CD4-positive, CD25-positive, alpha-beta regulatory T cell (primary cell): ENCODE data around the gene SKOR1. TPM values are rescaled to one million over a fixed set of nuclear protein-coding genes. Genes with fewer than 3 reads are reported as not detected.

Experiments
- ATAC-seq, 2 donors: fragments of 150-1000 bp; cut with Tn5 transposase; one replicate each; pipeline ENCODE4 v1.10.0; 2021; ENCODE audit warnings: low read depth in 2 of 2, moderate number of reproducible peaks in 2 of 2, moderate library complexity in 1 of 2
- DNase-seq, 3 donors: peaks; one replicate each; pipeline versions ENCODE4 v3.0.0 to v3.0.0-alpha.2; 2012 to 2022; ENCODE audit warnings: mixed read lengths in 1 of 3
- H3K27ac ChIP-seq: one replicate; pipeline ENCODE4 v1.7.0; 2013; ENCODE audit warnings: mild to moderate bottlenecking, low read length; ENCODE audit not compliant: insufficient read depth, poor library complexity, severe bottlenecking
- H3K27me3 ChIP-seq: one replicate; pipeline ENCODE4 v1.7.0; 2013; ENCODE audit warnings: low read length; ENCODE audit not compliant: control insufficient read depth, insufficient read depth
- H3K36me3 ChIP-seq: one replicate; pipeline ENCODE4 v1.7.0; 2013; ENCODE audit warnings: mild to moderate bottlenecking, low read length, moderate library complexity; ENCODE audit not compliant: control insufficient read depth, insufficient read depth
- H3K4me1 ChIP-seq: 2 replicates; pipeline ENCODE4 v1.7.0; 2013; ENCODE audit warnings: mild to moderate bottlenecking, low read length; ENCODE audit not compliant: insufficient read depth, control insufficient read depth, poor library complexity, severe bottlenecking
- H3K4me3 ChIP-seq: one replicate; pipeline ENCODE4 v1.7.0; 2013; ENCODE audit warnings: low read depth, mild to moderate bottlenecking, low read length, moderate library complexity
- H3K9me3 ChIP-seq, 2 experiments: 1 replicate in 1 of 2; 2 replicates in 1 of 2; pipeline ENCODE4 v1.7.0; 2013; ENCODE audit warnings: low read length in 2 of 2, mild to moderate bottlenecking in 1 of 2, moderate library complexity in 1 of 2; ENCODE audit not compliant: control insufficient read depth in 2 of 2
- H3K27ac Mint-ChIP-seq, 3 donors: one replicate each; pipeline ENCODE4 v1.8.0; 2020 to 2022; ENCODE audit warnings: mild to moderate bottlenecking in 3 of 3, mixed read lengths in 3 of 3, moderate library complexity in 2 of 3
- H3K27me3 Mint-ChIP-seq: one replicate; pipeline ENCODE4 v1.8.0; 2022; ENCODE audit warnings: mild to moderate bottlenecking, mixed read lengths
- H3K36me3 Mint-ChIP-seq: one replicate; pipeline ENCODE4 v1.8.0; 2020; ENCODE audit warnings: mixed read lengths
- H3K4me1 Mint-ChIP-seq, 4 donors: one replicate each; pipeline ENCODE4 v1.8.0; 2020 to 2022; ENCODE audit warnings: mixed read lengths in 4 of 4, mild to moderate bottlenecking in 1 of 4
- H3K4me3 Mint-ChIP-seq, 4 donors: one replicate each; pipeline ENCODE4 v1.8.0; 2020 to 2022; ENCODE audit warnings: mild to moderate bottlenecking in 4 of 4, mixed read lengths in 4 of 4, moderate library complexity in 3 of 4
- H3K9me3 Mint-ChIP-seq, 7 donors: one replicate each; pipeline ENCODE4 v1.8.0; 2020 to 2022; ENCODE audit warnings: mixed read lengths in 7 of 7, mild to moderate bottlenecking in 3 of 7, moderate library complexity in 2 of 7
- polyA plus RNA-seq, 4 donors: library from polyadenylated mRNA; unstranded; fragments of 300-500 nt; fragmentation: Illumina TruSeq; gene quantifications; one replicate each; pipeline ENCODE4 v1.2.3, GENCODE V29; 2021
- total RNA-seq: library from RNA; stranded (reverse); gene quantifications from one replicate; pipeline ENCODE4 v1.2.3, GENCODE V29; 2022

SKOR1 gene
- total and polyA plus RNA-seq, 5 donors from 2014 or later: 2.5 TPM; not detected in 4

GRCh38 chr15:67828278-67828968 lies 3.1 kb downstream of the SKOR1 start:
- H3K27me3 Mint-ChIP-seq: peaks cover 79% of the 10 kb centered on the region
- H3K4me3 ChIP-seq: no peak overlapping the region
- H3K27ac Mint-ChIP-seq: peak overlapping the region in 1 of 3 donors; percentile 92
- H3K27ac ChIP-seq: no peak overlapping the region
- ATAC-seq: no peak
- no peaks in the 10 kb centered on the region for H3K36me3 Mint-ChIP-seq
- peaks cover 31% of the 10 kb centered on the region for H3K27me3 ChIP-seq
- H3K36me3 ChIP-seq: no peaks in the 10 kb centered on the region
- H3K4me1 ChIP-seq: peaks cover 62% of the 10 kb centered on the region
- H3K9me3 Mint-ChIP-seq: peaks cover 0 to 9% (median 0%) of the 10 kb centered on the region in 7 donors
- peak overlapping the region in 3 of 4 donors; percentile 41 to 77 (median 68) for H3K4me3 Mint-ChIP-seq
- no peak for DNase-seq
- H3K9me3 ChIP-seq: no peaks in the 10 kb centered on the region
- peaks cover 0 to 52% (median 24%) of the 10 kb centered on the region in 4 donors for H3K4me1 Mint-ChIP-seq

GRCh38 chr15:67828969-67829646 lies 3.8 kb downstream of the SKOR1 start:
- Histone ChIP-seq H3K4me1 (peaks cover 64% of the 10 kb centered on the region), H3K36me3 (no peaks in the 10 kb centered on the region), H3K9me3 (no peaks in the 10 kb centered on the region), H3K4me3 (no peak overlapping the region), H3K27ac (no peak overlapping the region), H3K27me3 (peaks cover 33% of the 10 kb centered on the region)
- Mint-ChIP-seq H3K27ac (peak overlapping the region in 1 of 3 donors; percentile 71), H3K4me3 (peak overlapping the region; percentile 32 to 77 (median 66)), H3K4me1 (peaks cover 3 to 52% (median 21%) of the 10 kb centered on the region in 4 donors), H3K36me3 (no peaks in the 10 kb centered on the region), H3K27me3 (peaks cover 79% of the 10 kb centered on the region), H3K9me3 (peaks cover 0 to 7% (median 0%) of the 10 kb centered on the region in 7 donors)
- ATAC-seq (no peak), DNase-seq (peak in 1 of 3 donors; percentile 9)

- Mint-ChIP-seq H3K36me3 (no peaks in the 10 kb centered on the region), H3K27ac (no peak overlapping the region), H3K4me1 (peaks cover 6 to 51% (median 20%) of the 10 kb centered on the region in 4 donors), H3K9me3 (peaks cover 0 to 7% (median 0%) of the 10 kb centered on the region in 7 donors), H3K27me3 (peaks cover 79% of the 10 kb centered on the region), H3K4me3 (peak overlapping the region; percentile 27 to 98 (median 69))
- DNase-seq (peak in 1 of 3 donors; percentile 8), ATAC-seq (no peak)
- Histone ChIP-seq H3K9me3 (no peaks in the 10 kb centered on the region), H3K4me3 (no peak overlapping the region), H3K27ac (no peak overlapping the region), H3K36me3 (no peaks in the 10 kb centered on the region), H3K27me3 (peaks cover 32% of the 10 kb centered on the region), H3K4me1 (peaks cover 71% of the 10 kb centered on the region)
Measured at GRCh38 chr15:67829647-67830504, 4.6 kb downstream of the SKOR1 start.

GRCh38 chr15:67831363-67831762 lies 6.1 kb downstream of the SKOR1 start:
- Histone ChIP-seq H3K36me3 (no peaks in the 10 kb centered on the region), H3K27me3 (peaks cover 33% of the 10 kb centered on the region), H3K4me1 (peaks cover 75% of the 10 kb centered on the region), H3K4me3 (no peak overlapping the region), H3K27ac (no peak overlapping the region), H3K9me3 (no peaks in the 10 kb centered on the region)
- no peak for ATAC-seq
- H3K4me3 Mint-ChIP-seq: peak overlapping the region in 2 of 4 donors; percentile 38 to 98
- H3K4me1 Mint-ChIP-seq: peaks cover 6 to 53% (median 23%) of the 10 kb centered on the region in 4 donors
- H3K27ac Mint-ChIP-seq: no peak overlapping the region
- no peak for DNase-seq
- peaks cover 0 to 7% (median 0%) of the 10 kb centered on the region in 7 donors for H3K9me3 Mint-ChIP-seq
- peaks cover 79% of the 10 kb centered on the region for H3K27me3 Mint-ChIP-seq
- H3K36me3 Mint-ChIP-seq: no peaks in the 10 kb centered on the region

GRCh38 chr15:67832031-67832551 lies 6.8 kb downstream of the SKOR1 start:
- Mint-ChIP-seq H3K4me1 (peaks cover 6 to 54% (median 24%) of the 10 kb centered on the region in 4 donors), H3K9me3 (peaks cover 0 to 7% (median 0%) of the 10 kb centered on the region in 7 donors), H3K4me3 (peak overlapping the region in 1 of 4 donors; percentile 98), H3K27ac (no peak overlapping the region), H3K36me3 (no peaks in the 10 kb centered on the region), H3K27me3 (peaks cover 84% of the 10 kb centered on the region)
- H3K4me1 ChIP-seq: peaks cover 69% of the 10 kb centered on the region
- no peaks in the 10 kb centered on the region for H3K9me3 ChIP-seq
- no peaks in the 10 kb centered on the region for H3K36me3 ChIP-seq
- H3K27me3 ChIP-seq: peaks cover 33% of the 10 kb centered on the region
- no peak overlapping the region for H3K27ac ChIP-seq
- DNase-seq (no peak), ATAC-seq (no peak)
- H3K4me3 ChIP-seq: no peak overlapping the region

- Histone ChIP-seq H3K4me3 (peak overlapping the region; percentile 24), H3K27me3 (peaks cover 33% of the 10 kb centered on the region)
Measured at GRCh38 chr15:67832897-67833709, 7.8 kb downstream of the SKOR1 start.

More at GRCh38 chr15:67832897-67833709, 7.8 kb downstream of the SKOR1 start:
- Histone ChIP-seq H3K9me3 (no peaks in the 10 kb centered on the region), H3K27ac (no peak overlapping the region), H3K36me3 (no peaks in the 10 kb centered on the region), H3K4me1 (peaks cover 62% of the 10 kb centered on the region)
- DNase-seq: peak in 1 of 3 donors; percentile 6
- H3K4me3 Mint-ChIP-seq: peak overlapping the region; percentile 78 to 98 (median 88)
- H3K9me3 Mint-ChIP-seq: peaks cover 0 to 6% (median 0%) of the 10 kb centered on the region in 7 donors
- H3K27me3 Mint-ChIP-seq: peaks cover 90% of the 10 kb centered on the region
- H3K36me3 Mint-ChIP-seq: no peaks in the 10 kb centered on the region
- H3K27ac Mint-ChIP-seq: peak overlapping the region in 1 of 3 donors; percentile 57
- ATAC-seq: no peak
- H3K4me1 Mint-ChIP-seq: peaks cover 6 to 57% (median 24%) of the 10 kb centered on the region in 4 donors
